Neural progenitor cell (in vitro differentiated cells): ENCODE data around the gene LRRC75B.
"Not testable (repeated sequence)": the region's sequence is repeated elsewhere in the genome, so short reads cannot be mapped to it uniquely, and the experiment has no call there.

Experiments
- CTCF ChIP-seq: fragments of 200-600 bp; sonication (generic); IDR thresholded peaks from 2 replicates; pipeline ENCODE4 v1.5.1; 2017; ENCODE audit warnings: antibody characterized with exemption, mild to moderate bottlenecking
- EZH2 ChIP-seq: fragments of 200-600 bp; sonication (generic); IDR thresholded peaks from 2 replicates; pipeline ENCODE4 v1.6.1; 2017; ENCODE audit warnings: antibody characterized with exemption, mild to moderate bottlenecking, moderate library complexity
- EZH2phosphoT487 ChIP-seq: fragments of 200-600 bp; sonication (generic); IDR thresholded peaks from 2 replicates; pipeline ENCODE4 v1.6.1; 2017; ENCODE audit warnings: antibody characterized with exemption

GRCh38 chr22:24634776-24635389 is 42.0 kb upstream of the LRRC75B start:
- TF ChIP-seq CTCF: peak; percentile 36
- not testable (repeated sequence) for TF ChIP-seq EZH2, EZH2phosphoT487
